ENCODE data around the gene M1AP. TPM values are rescaled to one million over a fixed set of nuclear protein-coding genes. Genes with fewer than 3 reads are reported as not detected.

Gene M1AP
- polyA plus RNA-seq, 1 experiment, result 0.33 TPM

DNA sequence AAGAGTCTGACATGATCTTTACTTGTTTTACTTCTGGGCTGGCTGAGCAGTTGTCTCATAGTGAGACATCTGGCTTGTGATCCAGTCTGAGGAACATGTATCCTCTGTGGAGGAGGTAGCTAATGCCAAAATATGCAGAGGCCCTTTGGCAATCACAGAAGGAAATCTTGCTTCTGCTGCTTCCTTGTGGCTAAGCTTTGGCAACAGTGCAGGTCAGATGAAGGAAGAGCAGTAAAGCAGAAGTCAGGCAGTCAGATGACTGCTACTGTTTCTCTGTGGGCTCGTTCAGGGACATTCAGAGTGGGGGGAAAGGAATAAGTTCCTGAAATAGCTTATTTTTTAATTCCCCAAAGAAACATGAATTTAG lies 71.3 kb downstream of the M1AP start:
- Histone ChIP-seq H3K4me3 (ENCODE audit: low read depth, low read length) (no peak overlapping the region), H3K27me3 (ENCODE audit: control insufficient read depth, insufficient read depth, low read length) (no peaks in the 10 kb centered on the region), H3K36me3 (ENCODE audit: control insufficient read depth, insufficient read depth, low read length) (no peaks in the 10 kb centered on the region)
- peak; percentile 83 for DNase-seq (ENCODE audit: low read depth)
- TF ChIP-seq, protein P1, sequence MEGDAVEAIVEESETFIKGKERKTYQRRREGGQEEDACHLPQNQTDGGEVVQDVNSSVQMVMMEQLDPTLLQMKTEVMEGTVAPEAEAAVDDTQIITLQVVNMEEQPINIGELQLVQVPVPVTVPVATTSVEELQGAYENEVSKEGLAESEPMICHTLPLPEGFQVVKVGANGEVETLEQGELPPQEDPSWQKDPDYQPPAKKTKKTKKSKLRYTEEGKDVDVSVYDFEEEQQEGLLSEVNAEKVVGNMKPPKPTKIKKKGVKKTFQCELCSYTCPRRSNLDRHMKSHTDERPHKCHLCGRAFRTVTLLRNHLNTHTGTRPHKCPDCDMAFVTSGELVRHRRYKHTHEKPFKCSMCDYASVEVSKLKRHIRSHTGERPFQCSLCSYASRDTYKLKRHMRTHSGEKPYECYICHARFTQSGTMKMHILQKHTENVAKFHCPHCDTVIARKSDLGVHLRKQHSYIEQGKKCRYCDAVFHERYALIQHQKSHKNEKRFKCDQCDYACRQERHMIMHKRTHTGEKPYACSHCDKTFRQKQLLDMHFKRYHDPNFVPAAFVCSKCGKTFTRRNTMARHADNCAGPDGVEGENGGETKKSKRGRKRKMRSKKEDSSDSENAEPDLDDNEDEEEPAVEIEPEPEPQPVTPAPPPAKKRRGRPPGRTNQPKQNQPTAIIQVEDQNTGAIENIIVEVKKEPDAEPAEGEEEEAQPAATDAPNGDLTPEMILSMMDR (IDR thresholded peaks at IDR 0.05; ENCODE audit: insufficient read depth, low read depth, low read length), result peak; percentile 40
- CTCF ChIA-PET, result interaction anchor here (0.7 to 5.9 kb wide), 12 partner anchors 8 to 185 kb away, joined by 3 to 49 read pairs (median 4); partner anchors contain the start of genes CCDC142 and TTC31
- POLR2A ChIA-PET, result interaction anchor here (0.9 to 1.0 kb wide), 2 partner anchors 10 to 47 kb away, joined by 4 to 6 read pairs; partner anchors contain the start of genes AUP1 and HTRA2

GRCh38 chr2:74576211-74576862 lies 71.8 kb downstream of the M1AP start:
- peak; percentile 91 for DNase-seq (ENCODE audit: low read depth)
- H3K27me3 ChIP-seq (ENCODE audit: control insufficient read depth, insufficient read depth, low read length), result no peaks in the 10 kb centered on the region
- TF ChIP-seq, protein P1 (IDR thresholded peaks at IDR 0.05; ENCODE audit: insufficient read depth, low read depth, low read length), result no peak
- ChIA-PET CTCF (interaction anchor here (0.8 to 5.9 kb wide), 15 partner anchors 8 to 184 kb away, joined by 3 to 49 read pairs (median 3); partner anchors contain the start of genes CCDC142, PCGF1 and TTC31), POLR2A (interaction anchor here (1.0 kb wide), 2 partner anchors 9 to 47 kb away, joined by 4 to 9 read pairs; partner anchors contain the start of genes AUP1 and HTRA2)
- no peak overlapping the region for H3K4me3 ChIP-seq (ENCODE audit: low read depth, low read length)
- H3K36me3 ChIP-seq (ENCODE audit: control insufficient read depth, insufficient read depth, low read length), result no peaks in the 10 kb centered on the region

DNA sequence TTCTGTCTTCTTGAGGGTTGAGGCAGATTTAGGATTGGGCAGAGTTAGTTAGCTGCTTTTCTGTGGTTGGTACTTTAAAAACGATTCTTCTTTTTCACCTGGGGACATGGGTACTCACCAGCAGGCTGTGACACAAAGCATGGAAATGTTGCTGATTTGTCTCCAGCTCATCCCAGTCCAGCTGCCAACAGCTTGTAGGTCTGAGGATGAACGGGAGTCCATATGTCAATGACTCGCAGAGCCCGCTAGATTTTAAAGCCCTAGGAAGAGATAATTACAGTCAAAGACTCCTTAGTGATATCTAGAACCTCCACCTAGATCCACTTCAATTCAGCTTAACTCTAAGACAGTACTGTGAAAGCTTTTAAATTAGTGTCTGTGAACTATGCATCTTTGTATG lies 72.8 kb downstream of the M1AP start:
- no peak for DNase-seq (ENCODE audit: low read depth)
- POLR2A ChIA-PET, result interaction anchor here (1.0 kb wide), 1 partner anchor 8 kb away, joined by 9 read pairs; no protein-coding TSS in a partner anchor
- CTCF ChIA-PET, result interaction anchor here (0.8 to 5.9 kb wide), 6 partner anchors 8 to 92 kb away, joined by 3 to 49 read pairs (median 4); partner anchors contain the start of genes CCDC142, PCGF1 and TTC31

DNA sequence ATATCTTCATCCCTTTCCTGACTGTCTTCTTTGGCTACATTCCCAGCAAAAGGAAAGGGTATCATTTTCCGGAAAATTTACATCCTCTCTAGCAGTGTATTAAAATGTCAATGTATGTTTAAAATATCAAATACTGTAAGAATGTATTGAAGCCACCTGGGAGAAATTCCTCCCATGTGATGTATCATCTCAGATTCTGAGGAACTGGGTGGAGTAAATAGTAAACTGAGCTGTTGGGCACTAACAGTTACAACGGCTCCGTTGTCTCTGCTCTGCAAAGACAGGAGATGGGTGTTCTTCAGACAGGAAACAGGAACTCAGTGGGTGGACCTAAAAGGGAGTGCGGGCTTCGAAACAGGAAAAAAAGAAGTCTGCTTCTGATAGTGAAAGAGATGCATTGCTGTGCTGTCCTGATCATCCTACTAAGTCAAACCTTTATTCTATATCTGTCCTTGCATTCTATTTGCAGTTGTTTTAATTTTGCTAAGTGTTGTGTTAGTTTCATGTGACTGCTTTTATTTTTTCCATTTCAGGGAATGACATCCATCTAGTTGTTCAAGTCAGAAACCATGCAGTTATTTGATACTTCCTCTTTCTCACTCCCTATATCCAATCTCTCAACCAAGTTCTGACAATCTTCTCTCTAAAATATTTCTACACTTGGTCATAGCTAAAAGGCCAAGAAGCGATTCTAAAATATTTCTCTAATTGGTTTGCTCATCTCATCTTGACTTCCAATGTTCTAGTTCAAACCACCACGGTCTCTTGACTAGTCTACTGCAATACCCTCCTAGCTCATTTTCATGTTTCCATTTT lies 74.2 kb downstream of the M1AP start:
- DNase-seq (ENCODE audit: low read depth), result no peak
- no peaks in the 10 kb centered on the region for H3K27me3 ChIP-seq (ENCODE audit: control insufficient read depth, insufficient read depth, low read length)
- TF ChIP-seq, protein P1 (IDR thresholded peaks at IDR 0.05; ENCODE audit: insufficient read depth, low read depth, low read length), result no peak
- ChIA-PET POLR2A (interaction anchor here (0.7 to 0.9 kb wide), 4 partner anchors 10 to 927 kb away, joined by 3 to 5 read pairs (median 3); no protein-coding TSS in a partner anchor), CTCF (interaction anchor here (1.0 kb wide), 1 partner anchor 18 kb away, joined by 4 read pairs; no protein-coding TSS in a partner anchor)
- H3K4me3 ChIP-seq (ENCODE audit: low read depth, low read length), result no peak overlapping the region
- no peaks in the 10 kb centered on the region for H3K36me3 ChIP-seq (ENCODE audit: control insufficient read depth, insufficient read depth, low read length)

More for the DNA sequence above, 72.8 kb downstream of the M1AP start:
- Histone ChIP-seq H3K27me3 (ENCODE audit: control insufficient read depth, insufficient read depth, low read length) (no peaks in the 10 kb centered on the region), H3K4me3 (ENCODE audit: low read depth, low read length) (no peak overlapping the region), H3K36me3 (ENCODE audit: control insufficient read depth, insufficient read depth, low read length) (no peaks in the 10 kb centered on the region)
- TF ChIP-seq, protein P1 (IDR thresholded peaks at IDR 0.05; ENCODE audit: insufficient read depth, low read depth, low read length), result no peak
